Endodermal cell (in vitro differentiated cells): Measurements from ENCODE around the gene ABHD4. TPM values are rescaled to one million over a fixed set of nuclear protein-coding genes. Genes with fewer than 3 reads are reported as not detected.

ENCODE experiments used
- DNase-seq: peaks from one replicate; pipeline ENCODE4 v3.0.0-alpha.2; 2017
- H3K27ac ChIP-seq: 2 replicates; pipeline ENCODE4 v1.5.1; 2013; ENCODE audit warnings: mild to moderate bottlenecking, low read depth, low read length, moderate library complexity
- H3K27me3 ChIP-seq: 2 replicates; pipeline ENCODE4 v1.6.1; 2013; ENCODE audit warnings: mild to moderate bottlenecking, low read length, moderate library complexity; ENCODE audit not compliant: insufficient read depth, control insufficient read depth, poor library complexity, severe bottlenecking
- H3K36me3 ChIP-seq: 2 replicates; pipeline ENCODE4 v1.7.0; 2013; ENCODE audit warnings: mild to moderate bottlenecking, low read length, moderate library complexity; ENCODE audit not compliant: control insufficient read depth, insufficient read depth
- H3K4me1 ChIP-seq: one replicate; pipeline ENCODE4 v1.7.0; 2013; ENCODE audit warnings: low read length; ENCODE audit not compliant: control insufficient read depth, insufficient read depth
- H3K4me3 ChIP-seq: 2 replicates; pipeline ENCODE4 v1.5.1; 2013; ENCODE audit warnings: mild to moderate bottlenecking, low read length, moderate library complexity
- H3K9ac ChIP-seq: 2 replicates; pipeline ENCODE4 v1.6.1; 2013; ENCODE audit warnings: mild to moderate bottlenecking, low read length, moderate library complexity; ENCODE audit not compliant: poor library complexity, severe bottlenecking; ENCODE audit errors: extremely low read depth
- H3K9me3 ChIP-seq: 2 replicates; pipeline ENCODE4 v1.6.1; 2013; ENCODE audit warnings: mild to moderate bottlenecking, low read length, moderate library complexity; ENCODE audit not compliant: control insufficient read depth
- H3K27ac Mint-ChIP-seq: 2 replicates; pipeline ENCODE4 v1.8.0; 2020; ENCODE audit warnings: mixed read lengths
- H3K27me3 Mint-ChIP-seq: 2 replicates; pipeline ENCODE4 v1.8.0; 2021; ENCODE audit warnings: mild to moderate bottlenecking, mixed read lengths; ENCODE audit not compliant: insufficient read depth
- H3K36me3 Mint-ChIP-seq: 2 replicates; pipeline ENCODE4 v1.8.0; 2020; ENCODE audit warnings: low read depth, mixed read lengths
- H3K4me1 Mint-ChIP-seq: 2 replicates; pipeline ENCODE4 v1.8.0; 2020; ENCODE audit warnings: mixed read lengths
- H3K4me3 Mint-ChIP-seq: 2 replicates; pipeline ENCODE4 v1.8.0; 2020; ENCODE audit warnings: mild to moderate bottlenecking, moderate library complexity, mixed read lengths
- H3K9me3 Mint-ChIP-seq: 2 replicates; pipeline ENCODE4 v1.8.0; 2020; ENCODE audit warnings: mild to moderate bottlenecking, mixed read lengths
- WGBS, 2 experiments: methylation state at CpG; one replicate each; pipeline versions ENCODE4 v1.1.5 to v1.1.7; 2013; ENCODE audit warnings: missing lambda C conversion rate in 2 of 2, mixed read lengths in 1 of 2; ENCODE audit not compliant: insufficient coverage in 1 of 2, insufficient read length in 1 of 2; 5-methylcytosine and 5-hydroxymethylcytosine counted together
- total RNA-seq, 2 donors: library from RNA; stranded (reverse); fragmentation: NEBNext Ultra II Directional in 1 of 2; extraction: Animal tissue kit (Norgen Biotek cat#: 25700) in 1 of 2; gene quantifications; 2 replicates in 1 of 2; 3 replicates in 1 of 2; pipeline ENCODE4 v1.2.1, GENCODE V29; 2021
- TF ChIP-seq, protein P1 (sequence below): fragments of 200-600 bp; sonication (generic); conservative IDR thresholded peaks from 2 replicates; pipeline ENCODE4 v1.5.0; 2021; ENCODE audit warnings: antibody characterized with exemption, mild to moderate bottlenecking

The ABHD4 gene
- total RNA-seq, 2 donors from 2014 or later = 68.3 to 77.7 TPM

DNA sequence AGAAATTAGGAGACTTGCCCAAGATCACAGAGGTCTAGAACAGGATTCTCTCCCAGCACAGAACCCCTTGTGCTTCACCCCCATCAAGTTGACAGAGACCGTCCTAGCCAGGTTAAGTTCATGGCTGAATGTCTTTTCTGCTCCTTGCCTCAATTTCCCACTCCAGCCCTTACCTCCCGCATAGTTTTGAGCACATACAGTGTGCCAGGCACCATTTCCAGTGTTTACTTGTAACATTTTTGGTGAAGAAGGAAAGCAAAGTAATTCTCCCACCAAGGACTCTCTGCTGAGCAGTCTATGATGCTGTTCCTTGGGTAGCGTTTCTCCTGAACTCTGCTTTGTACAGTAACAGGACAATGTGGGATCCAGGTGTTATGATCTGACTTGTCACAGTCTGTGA is 1.2 kb downstream of the ABHD4 start:
- H3K27ac Mint-ChIP-seq = peak overlapping the region; percentile 97
- 91 to 100% methylated on average over 3 of the region's 3 CpGs for WGBS, 2 experiments
- H3K9ac ChIP-seq = peak overlapping the region; percentile 82

DNA sequence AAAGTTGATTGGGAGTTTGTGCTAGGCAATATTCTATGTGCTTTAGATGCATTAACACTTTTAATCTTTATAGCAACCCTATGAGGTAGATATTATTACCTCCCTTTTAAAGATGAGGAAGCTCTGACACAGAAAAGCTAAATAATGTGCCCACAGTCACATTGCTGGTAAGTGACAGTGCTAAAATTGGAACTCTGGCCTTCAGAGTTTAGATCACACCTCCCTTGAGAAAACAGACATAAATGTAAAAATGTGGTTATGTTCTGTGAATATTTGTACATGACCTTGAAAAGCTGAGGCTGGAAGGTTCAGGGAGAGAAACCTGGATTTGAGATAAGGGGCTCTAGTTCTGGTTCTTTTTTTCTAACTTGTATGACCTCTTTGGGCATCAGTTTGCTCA is 1.9 kb downstream of the ABHD4 start:
- Mint-ChIP-seq H3K4me1 (peaks cover 47% of the 10 kb centered on the region), H3K27ac (no peak overlapping the region), H3K36me3 (peaks cover 48% of the 10 kb centered on the region), H3K4me3 (peak overlapping the region; percentile 91), H3K9me3 (no peaks in the 10 kb centered on the region), H3K27me3 (no peaks in the 10 kb centered on the region)
- no peak overlapping the region for H3K9ac ChIP-seq
- peak overlapping the region; percentile 95 for H3K4me3 ChIP-seq
- no peak for DNase-seq
- H3K27me3 ChIP-seq = no peaks in the 10 kb centered on the region
- no peak overlapping the region for H3K27ac ChIP-seq
- H3K4me1 ChIP-seq = peaks cover 15% of the 10 kb centered on the region
- TF ChIP-seq, protein P1, sequence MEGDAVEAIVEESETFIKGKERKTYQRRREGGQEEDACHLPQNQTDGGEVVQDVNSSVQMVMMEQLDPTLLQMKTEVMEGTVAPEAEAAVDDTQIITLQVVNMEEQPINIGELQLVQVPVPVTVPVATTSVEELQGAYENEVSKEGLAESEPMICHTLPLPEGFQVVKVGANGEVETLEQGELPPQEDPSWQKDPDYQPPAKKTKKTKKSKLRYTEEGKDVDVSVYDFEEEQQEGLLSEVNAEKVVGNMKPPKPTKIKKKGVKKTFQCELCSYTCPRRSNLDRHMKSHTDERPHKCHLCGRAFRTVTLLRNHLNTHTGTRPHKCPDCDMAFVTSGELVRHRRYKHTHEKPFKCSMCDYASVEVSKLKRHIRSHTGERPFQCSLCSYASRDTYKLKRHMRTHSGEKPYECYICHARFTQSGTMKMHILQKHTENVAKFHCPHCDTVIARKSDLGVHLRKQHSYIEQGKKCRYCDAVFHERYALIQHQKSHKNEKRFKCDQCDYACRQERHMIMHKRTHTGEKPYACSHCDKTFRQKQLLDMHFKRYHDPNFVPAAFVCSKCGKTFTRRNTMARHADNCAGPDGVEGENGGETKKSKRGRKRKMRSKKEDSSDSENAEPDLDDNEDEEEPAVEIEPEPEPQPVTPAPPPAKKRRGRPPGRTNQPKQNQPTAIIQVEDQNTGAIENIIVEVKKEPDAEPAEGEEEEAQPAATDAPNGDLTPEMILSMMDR = no peak
- H3K36me3 ChIP-seq = peaks cover 40% of the 10 kb centered on the region
- no peaks in the 10 kb centered on the region for H3K9me3 ChIP-seq

More for the DNA sequence above, 1.2 kb downstream of the ABHD4 start:
- H3K9me3 Mint-ChIP-seq = no peaks in the 10 kb centered on the region
- Histone ChIP-seq H3K4me3 (peak overlapping the region; percentile 95), H3K27me3 (no peaks in the 10 kb centered on the region), H3K4me1 (peaks cover 21% of the 10 kb centered on the region), H3K9me3 (no peaks in the 10 kb centered on the region), H3K27ac (no peak overlapping the region), H3K36me3 (peaks cover 33% of the 10 kb centered on the region)
- H3K4me1 Mint-ChIP-seq = peaks cover 50% of the 10 kb centered on the region
- peak overlapping the region; percentile 91 for H3K4me3 Mint-ChIP-seq
- no peaks in the 10 kb centered on the region for H3K27me3 Mint-ChIP-seq
- TF ChIP-seq, protein P1 = no peak
- DNase-seq = no peak
- peaks cover 42% of the 10 kb centered on the region for H3K36me3 Mint-ChIP-seq

DNA sequence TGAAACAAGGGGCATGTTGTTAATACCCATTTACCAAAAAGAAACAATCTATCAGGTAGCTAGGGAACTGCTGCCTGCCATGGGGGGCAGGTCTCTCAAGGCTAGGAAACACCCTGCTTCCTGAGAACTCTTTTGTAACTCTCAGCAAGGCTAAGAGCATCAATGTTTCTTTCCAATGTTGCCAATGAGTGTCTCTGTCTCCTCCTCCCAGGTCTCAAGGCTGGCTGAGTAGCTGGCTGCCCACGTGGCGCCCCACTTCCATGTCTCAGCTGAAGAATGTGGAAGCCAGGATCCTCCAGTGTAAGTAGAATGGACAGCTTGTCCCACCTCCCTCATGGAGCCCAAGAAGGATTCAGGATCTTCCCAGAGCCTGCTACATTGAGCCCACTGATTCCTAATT is 3.4 kb downstream of the ABHD4 start:
- no peak overlapping the region for H3K4me3 Mint-ChIP-seq
- peaks cover 55% of the 10 kb centered on the region for H3K36me3 Mint-ChIP-seq
- no peaks in the 10 kb centered on the region for H3K27me3 ChIP-seq
- no peaks in the 10 kb centered on the region for H3K9me3 Mint-ChIP-seq
- H3K4me1 Mint-ChIP-seq = peaks cover 52% of the 10 kb centered on the region
- H3K36me3 ChIP-seq = peaks cover 47% of the 10 kb centered on the region
- no peak overlapping the region for H3K4me3 ChIP-seq
- no peak overlapping the region for H3K9ac ChIP-seq
- H3K4me1 ChIP-seq = peaks cover 19% of the 10 kb centered on the region
- no peaks in the 10 kb centered on the region for H3K9me3 ChIP-seq
- TF ChIP-seq, protein P1 = no peak
- no peak overlapping the region for H3K27ac Mint-ChIP-seq
- H3K27ac ChIP-seq = no peak overlapping the region
- no peaks in the 10 kb centered on the region for H3K27me3 Mint-ChIP-seq
- 92 to 100% methylated on average over 2 of the region's 2 CpGs for WGBS, 2 experiments
- no peak for DNase-seq
